Astrocyte (in vitro differentiated cells and primary cell): ENCODE measurements around the gene RBM46.

ENCODE experiments used
- EZH2 ChIP-seq: IDR thresholded peaks from 2 replicates; pipeline ENCODE4 v1.6.1; 2012; ENCODE audit warnings: mild to moderate bottlenecking, low read length, inconsistent platforms; ENCODE audit not compliant: insufficient read depth
- TF ChIP-seq, protein P1 (sequence below): IDR thresholded peaks from 2 replicates; pipeline ENCODE4 v1.5.1; 2011; ENCODE audit warnings: low read depth, mild to moderate bottlenecking, inconsistent platforms, low read length, moderate library complexity; ENCODE audit not compliant: insufficient read depth

DNA sequence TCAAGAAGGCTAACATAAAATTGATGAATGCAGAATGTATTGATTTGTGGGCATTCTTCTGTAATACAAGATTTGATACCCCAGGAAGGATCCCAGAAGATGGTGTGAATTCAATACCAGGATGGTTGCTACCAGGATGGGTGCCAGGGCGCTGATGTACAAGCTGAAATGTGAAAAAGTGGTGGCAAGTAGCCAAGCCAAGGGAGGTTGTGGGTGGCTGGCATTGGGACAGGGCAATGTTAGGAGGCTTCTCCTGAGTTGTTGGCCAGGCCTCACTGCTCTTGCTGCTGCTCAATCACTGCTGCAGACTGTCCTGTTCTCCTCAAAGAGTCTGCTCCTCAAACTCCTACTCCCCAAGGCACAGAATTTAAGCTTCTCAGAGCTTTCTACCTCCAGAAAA, 77.1 kb downstream of the RBM46 start:
- TF ChIP-seq, protein P1, sequence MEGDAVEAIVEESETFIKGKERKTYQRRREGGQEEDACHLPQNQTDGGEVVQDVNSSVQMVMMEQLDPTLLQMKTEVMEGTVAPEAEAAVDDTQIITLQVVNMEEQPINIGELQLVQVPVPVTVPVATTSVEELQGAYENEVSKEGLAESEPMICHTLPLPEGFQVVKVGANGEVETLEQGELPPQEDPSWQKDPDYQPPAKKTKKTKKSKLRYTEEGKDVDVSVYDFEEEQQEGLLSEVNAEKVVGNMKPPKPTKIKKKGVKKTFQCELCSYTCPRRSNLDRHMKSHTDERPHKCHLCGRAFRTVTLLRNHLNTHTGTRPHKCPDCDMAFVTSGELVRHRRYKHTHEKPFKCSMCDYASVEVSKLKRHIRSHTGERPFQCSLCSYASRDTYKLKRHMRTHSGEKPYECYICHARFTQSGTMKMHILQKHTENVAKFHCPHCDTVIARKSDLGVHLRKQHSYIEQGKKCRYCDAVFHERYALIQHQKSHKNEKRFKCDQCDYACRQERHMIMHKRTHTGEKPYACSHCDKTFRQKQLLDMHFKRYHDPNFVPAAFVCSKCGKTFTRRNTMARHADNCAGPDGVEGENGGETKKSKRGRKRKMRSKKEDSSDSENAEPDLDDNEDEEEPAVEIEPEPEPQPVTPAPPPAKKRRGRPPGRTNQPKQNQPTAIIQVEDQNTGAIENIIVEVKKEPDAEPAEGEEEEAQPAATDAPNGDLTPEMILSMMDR: no peak
- no peak for TF ChIP-seq EZH2
